HepG2 (cell line): ENCODE results near the gene ERBB3. TPM values are rescaled to one million over a fixed set of nuclear protein-coding genes. Genes with fewer than 3 reads are reported as not detected.

ENCODE experiments used
- AHR ChIP-seq: IDR thresholded peaks from 2 replicates; pipeline ENCODE4 v1.6.1; 2018; ENCODE audit warnings: missing genetic modification reagents, missing compliant biosample characterization
- MAZ ChIP-seq, 2 experiments: sonication (generic) in 1 of 2; formaldehyde crosslinking in 1 of 2; IDR thresholded peaks; 2 replicates each; pipeline versions ENCODE4 v1.5.0 to v1.6.1; 2012 to 2020; ENCODE audit warnings: low read depth in 2 of 2, mild to moderate bottlenecking in 2 of 2, borderline replicate concordance in 1 of 2, improper control_type of control experiment in 1 of 2, low read length in 1 of 2, missing genetic modification reagents in 1 of 2, moderate library complexity in 1 of 2
- MBNL3 ChIP-seq: fragments of 250-450 bp; sonication (Bioruptor Pico); conservative IDR thresholded peaks from 2 replicates; pipeline ENCODE4 v1.8.0; 2022; ENCODE audit warnings: mild to moderate bottlenecking, inconsistent platforms
- NBN ChIP-seq: fragments of 450-650 bp; conservative IDR thresholded peaks from 2 replicates; pipeline ENCODE4 v1.6.1; 2017
- POLR2A ChIP-seq, 2 experiments: IDR thresholded peaks; 2 replicates each; pipeline ENCODE4 v1.6.1; 2011; ENCODE audit warnings: low read depth in 2 of 2, low read length in 2 of 2, mild to moderate bottlenecking in 1 of 2, moderate library complexity in 1 of 2; ENCODE audit not compliant: insufficient read depth in 1 of 2
- PRDM10 ChIP-seq: sonication (generic); formaldehyde crosslinking; IDR thresholded peaks from 2 replicates; pipeline ENCODE4 v1.4.0; 2020; ENCODE audit warnings: low read depth, missing genetic modification reagents
- PRMT3 ChIP-seq: sonication (generic); formaldehyde crosslinking; IDR thresholded peaks from 2 replicates; pipeline ENCODE4 v1.8.1; 2022; ENCODE audit warnings: low read depth, mild to moderate bottlenecking, moderate library complexity, missing genetic modification reagents, borderline replicate concordance
- RCOR2 ChIP-seq: IDR thresholded peaks from 2 replicates; pipeline ENCODE4 v1.6.1; 2016; ENCODE audit warnings: missing biosample characterization, missing genetic modification reagents
- SALL1 ChIP-seq: sonication (generic); formaldehyde crosslinking; IDR thresholded peaks from 2 replicates; pipeline ENCODE4 v1.8.0; 2022; ENCODE audit warnings: mild to moderate bottlenecking, missing genetic modification reagents
- SP4 ChIP-seq: sonication (generic); formaldehyde crosslinking; IDR thresholded peaks from 2 replicates; pipeline ENCODE4 v1.8.1; 2023; ENCODE audit warnings: mild to moderate bottlenecking, missing genetic modification reagents
- STAT5B ChIP-seq: sonication (generic); formaldehyde crosslinking; IDR thresholded peaks from 2 replicates; pipeline ENCODE4 v1.4.0; 2020; ENCODE audit warnings: missing genetic modification reagents
- XRCC5 ChIP-seq: fragments of 200-400 bp; formaldehyde crosslinking; optimal IDR thresholded peaks from 2 replicates; pipeline ENCODE3; 2017; ENCODE audit warnings: mild to moderate bottlenecking, low read length
- ZBTB33 ChIP-seq: sonication (generic); formaldehyde crosslinking; IDR thresholded peaks from 2 replicates; pipeline ENCODE4 v1.4.0; 2020; ENCODE audit warnings: missing genetic modification reagents
- ZNF10 ChIP-seq: sonication (generic); formaldehyde crosslinking; IDR thresholded peaks from 2 replicates; pipeline ENCODE4 v1.4.0; 2020; ENCODE audit warnings: mild to moderate bottlenecking, low read depth, missing genetic modification reagents, borderline replicate concordance
- ZNF33A ChIP-seq: sonication (generic); formaldehyde crosslinking; IDR thresholded peaks from 2 replicates; pipeline ENCODE4 v1.5.1; 2020; ENCODE audit warnings: missing genetic modification reagents, mild to moderate bottlenecking, moderate library complexity, borderline replicate concordance
- ZNF550 ChIP-seq: sonication (generic); formaldehyde crosslinking; IDR thresholded peaks from 2 replicates; pipeline ENCODE4 v1.4.0; 2020; ENCODE audit warnings: mild to moderate bottlenecking, missing genetic modification reagents, borderline replicate concordance
- ZNF552 ChIP-seq: sonication (generic); formaldehyde crosslinking; IDR thresholded peaks from 2 replicates; pipeline ENCODE4 v1.9.0; 2022; ENCODE audit warnings: missing genetic modification reagents, mild to moderate bottlenecking, borderline replicate concordance
- polyA plus RNA-seq, 8 experiments: library from polyadenylated mRNA; depleted of rRNA in 3 of 8; stranded (reverse) in 7 of 8; unstranded in 1 of 8; fragments of >200 nt; fragmentation: Illumina TruSeq in 4 of 8; extraction: Trizol in 4 of 8; gene quantifications; 2 replicates each; pipeline versions ENCODE4 v1.2.1 to v1.2.3, GENCODE V29; 2011 to 2016; ENCODE audit warnings: low read depth in 4 of 8, missing spikeins in 1 of 8, mixed read lengths in 1 of 8; ENCODE audit not compliant: insufficient read depth in 1 of 8
- total RNA-seq, 5 experiments: library from RNA; depleted of rRNA; stranded (reverse); fragments of >200 nt; fragmentation: Illumina TruSeq; extraction: Trizol; gene quantifications; 2 replicates each; pipeline ENCODE4 v1.2.3, GENCODE V29; 2016; ENCODE audit warnings: low read depth in 1 of 5
- TF ChIP-seq, protein P1 (sequence below), 2 experiments: IDR thresholded peaks; 2 replicates each; pipeline ENCODE4 v1.6.1; 2011 to 2012; ENCODE audit warnings: low read length in 2 of 2, borderline replicate concordance in 1 of 2, low read depth in 1 of 2, mild to moderate bottlenecking in 1 of 2, moderate library complexity in 1 of 2
- TF ChIP-seq, protein P2 (sequence below): sonication (generic); formaldehyde crosslinking; IDR thresholded peaks from 2 replicates; pipeline ENCODE4 v1.4.0; 2020; ENCODE audit warnings: mild to moderate bottlenecking, missing genetic modification reagents

ERBB3 gene
- total and polyA plus RNA-seq, 2 of the 13 experiments (the other 11 are each of a cell fraction or from before 2014, with no cell fraction given): 93.6 to 358 TPM

GRCh38 chr12:56129206-56129941, 49.4 kb downstream of the ERBB3 start (continued):
- TF ChIP-seq MAZ (IDR thresholded peaks at IDR 0.05; ENCODE audit: borderline replicate concordance, low read depth, low read length): no peak
- TF ChIP-seq MAZ (CRISPR knock-in tag; IDR thresholded peaks at IDR 0.05; ENCODE audit: low read depth): peak; percentile 33; the same call in 1 of the 2 replicates
- no peak for TF ChIP-seq ZBTB33
- peak; percentile 43; the same call in 1 of the 2 replicates for TF ChIP-seq SALL1 (CRISPR knock-in tag)
- TF ChIP-seq ZNF550: no peak
- no peak for TF ChIP-seq RCOR2 (CRISPR knock-in tag)
- TF ChIP-seq, protein P1, sequence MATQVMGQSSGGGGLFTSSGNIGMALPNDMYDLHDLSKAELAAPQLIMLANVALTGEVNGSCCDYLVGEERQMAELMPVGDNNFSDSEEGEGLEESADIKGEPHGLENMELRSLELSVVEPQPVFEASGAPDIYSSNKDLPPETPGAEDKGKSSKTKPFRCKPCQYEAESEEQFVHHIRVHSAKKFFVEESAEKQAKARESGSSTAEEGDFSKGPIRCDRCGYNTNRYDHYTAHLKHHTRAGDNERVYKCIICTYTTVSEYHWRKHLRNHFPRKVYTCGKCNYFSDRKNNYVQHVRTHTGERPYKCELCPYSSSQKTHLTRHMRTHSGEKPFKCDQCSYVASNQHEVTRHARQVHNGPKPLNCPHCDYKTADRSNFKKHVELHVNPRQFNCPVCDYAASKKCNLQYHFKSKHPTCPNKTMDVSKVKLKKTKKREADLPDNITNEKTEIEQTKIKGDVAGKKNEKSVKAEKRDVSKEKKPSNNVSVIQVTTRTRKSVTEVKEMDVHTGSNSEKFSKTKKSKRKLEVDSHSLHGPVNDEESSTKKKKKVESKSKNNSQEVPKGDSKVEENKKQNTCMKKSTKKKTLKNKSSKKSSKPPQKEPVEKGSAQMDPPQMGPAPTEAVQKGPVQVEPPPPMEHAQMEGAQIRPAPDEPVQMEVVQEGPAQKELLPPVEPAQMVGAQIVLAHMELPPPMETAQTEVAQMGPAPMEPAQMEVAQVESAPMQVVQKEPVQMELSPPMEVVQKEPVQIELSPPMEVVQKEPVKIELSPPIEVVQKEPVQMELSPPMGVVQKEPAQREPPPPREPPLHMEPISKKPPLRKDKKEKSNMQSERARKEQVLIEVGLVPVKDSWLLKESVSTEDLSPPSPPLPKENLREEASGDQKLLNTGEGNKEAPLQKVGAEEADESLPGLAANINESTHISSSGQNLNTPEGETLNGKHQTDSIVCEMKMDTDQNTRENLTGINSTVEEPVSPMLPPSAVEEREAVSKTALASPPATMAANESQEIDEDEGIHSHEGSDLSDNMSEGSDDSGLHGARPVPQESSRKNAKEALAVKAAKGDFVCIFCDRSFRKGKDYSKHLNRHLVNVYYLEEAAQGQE (IDR thresholded peaks at IDR 0.05; ENCODE audit: borderline replicate concordance in 1 of 2, low read depth in 1 of 2, low read length in 2 of 2): no peak
- no peak for TF ChIP-seq STAT5B (CRISPR knock-in tag)
- no peak for TF ChIP-seq AHR (CRISPR knock-in tag)
- TF ChIP-seq POLR2A (IDR thresholded peaks at IDR 0.05; ENCODE audit: insufficient read depth in 1 of 2, low read depth in 2 of 2, low read length in 2 of 2): no peak
- TF ChIP-seq NBN: no peak
- TF ChIP-seq MBNL3 (CRISPR knock-in tag): no peak
- TF ChIP-seq ZNF33A (CRISPR knock-in tag): no peak
- TF ChIP-seq PRMT3 (CRISPR knock-in tag): no peak
- TF ChIP-seq ZNF10 (CRISPR knock-in tag): no peak
- no peak for TF ChIP-seq SP4 (CRISPR knock-in tag)
- no peak for TF ChIP-seq ZNF552
- peak; percentile 15 for TF ChIP-seq XRCC5
- TF ChIP-seq PRDM10 (CRISPR knock-in tag): no peak
- TF ChIP-seq, protein P2, sequence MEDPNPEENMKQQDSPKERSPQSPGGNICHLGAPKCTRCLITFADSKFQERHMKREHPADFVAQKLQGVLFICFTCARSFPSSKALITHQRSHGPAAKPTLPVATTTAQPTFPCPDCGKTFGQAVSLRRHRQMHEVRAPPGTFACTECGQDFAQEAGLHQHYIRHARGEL (CRISPR knock-in tag): no peak
